H9 (cell line): ENCODE results near the gene SEMA3C. TPM values are rescaled to one million over a fixed set of nuclear protein-coding genes. Genes with fewer than 3 reads are reported as not detected.

Source experiments
- DNase-seq: peaks from one replicate; pipeline ENCODE4 v3.0.0-alpha.2; 2017
- H2AFZ ChIP-seq: one replicate; pipeline ENCODE4 v1.6.1; 2013; ENCODE audit warnings: mild to moderate bottlenecking, low read length, control low read depth, moderate library complexity
- H2AK5ac ChIP-seq: 2 replicates; pipeline ENCODE4 v1.6.1; 2013; ENCODE audit warnings: low read length, control low read depth, mixed read lengths; ENCODE audit not compliant: insufficient read length
- H2BK120ac ChIP-seq: one replicate; pipeline ENCODE4 v1.6.1; 2013; ENCODE audit warnings: low read depth, mild to moderate bottlenecking, low read length, control low read depth, inconsistent platforms; ENCODE audit not compliant: poor library complexity, severe bottlenecking
- H2BK12ac ChIP-seq: 2 replicates; pipeline ENCODE4 v1.6.1; 2013; ENCODE audit warnings: low read length, control low read depth, mixed read lengths, low read depth; ENCODE audit not compliant: insufficient read length
- H2BK15ac ChIP-seq: 2 replicates; pipeline ENCODE4 v1.6.1; 2013; ENCODE audit warnings: low read depth, low read length, control low read depth
- H2BK20ac ChIP-seq: one replicate; pipeline ENCODE4 v1.6.1; 2013; ENCODE audit warnings: low read depth, mild to moderate bottlenecking, low read length, control low read depth, inconsistent platforms; ENCODE audit not compliant: poor library complexity, severe bottlenecking
- H2BK5ac ChIP-seq: 2 replicates; pipeline ENCODE4 v1.6.1; 2013; ENCODE audit warnings: low read length, control low read depth, mixed read lengths; ENCODE audit not compliant: insufficient read length
- H3K14ac ChIP-seq: 2 replicates; pipeline ENCODE4 v1.6.1; 2013; ENCODE audit warnings: low read length, control low read depth; ENCODE audit not compliant: insufficient read depth
- H3K18ac ChIP-seq: 2 replicates; pipeline ENCODE4 v1.6.1; 2013; ENCODE audit warnings: low read depth, mild to moderate bottlenecking, mixed read lengths, low read length, control low read depth; ENCODE audit not compliant: insufficient read length
- H3K23ac ChIP-seq: 2 replicates; pipeline ENCODE4 v1.6.1; 2013; ENCODE audit warnings: low read length, control low read depth, mixed read lengths, low read depth; ENCODE audit not compliant: insufficient read length
- H3K23me2 ChIP-seq: 2 replicates; pipeline ENCODE4 v1.6.1; 2013; ENCODE audit warnings: low read depth, mild to moderate bottlenecking, mixed read lengths, low read length, control low read depth; ENCODE audit not compliant: insufficient read length, poor library complexity, severe bottlenecking
- H3K27ac ChIP-seq: 2 replicates; pipeline ENCODE4 v1.5.1; 2013; ENCODE audit warnings: low read length, control low read depth, mixed read lengths, low read depth; ENCODE audit not compliant: insufficient read length
- H3K27me3 ChIP-seq: 2 replicates; pipeline ENCODE4 v1.6.1; 2013; ENCODE audit warnings: low read length, control low read depth, inconsistent platforms; ENCODE audit not compliant: insufficient read depth
- H3K4ac ChIP-seq: 2 replicates; pipeline ENCODE4 v1.6.1; 2013; ENCODE audit warnings: low read depth, mild to moderate bottlenecking, control low read depth, inconsistent platforms, low read length, moderate library complexity
- H3K4me1 ChIP-seq: 2 replicates; pipeline ENCODE4 v1.6.1; 2013; ENCODE audit warnings: low read length, control low read depth, inconsistent platforms; ENCODE audit not compliant: insufficient read depth
- H3K4me2 ChIP-seq: 2 replicates; pipeline ENCODE4 v1.6.1; 2013; ENCODE audit warnings: low read length, control low read depth, mixed read lengths; ENCODE audit not compliant: insufficient read length, insufficient read depth
- H3K56ac ChIP-seq: 2 replicates; pipeline ENCODE4 v1.6.1; 2013; ENCODE audit warnings: low read depth, mild to moderate bottlenecking, mixed read lengths, low read length, control low read depth; ENCODE audit not compliant: insufficient read length
- H3K79me1 ChIP-seq: 2 replicates; pipeline ENCODE4 v1.6.1; 2013; ENCODE audit warnings: low read depth, mild to moderate bottlenecking, moderate library complexity, low read length, control low read depth, inconsistent platforms; ENCODE audit not compliant: insufficient read depth, poor library complexity, severe bottlenecking
- H3K79me2 ChIP-seq: 2 replicates; pipeline ENCODE4 v1.6.1; 2013; ENCODE audit warnings: low read length, control low read depth, inconsistent platforms; ENCODE audit not compliant: insufficient read depth
- H3K9ac ChIP-seq: 2 replicates; pipeline ENCODE4 v1.6.1; 2013; ENCODE audit warnings: low read length, control low read depth, mixed read lengths; ENCODE audit not compliant: insufficient read length; ENCODE audit errors: extremely low read depth
- H3K9me3 ChIP-seq: one replicate; pipeline ENCODE4 v1.6.1; 2013; ENCODE audit warnings: low read depth, low read length, inconsistent platforms; ENCODE audit not compliant: control insufficient read depth
- H3T11ph ChIP-seq: one replicate; pipeline ENCODE4 v1.6.1; 2013; ENCODE audit warnings: mild to moderate bottlenecking, low read length, control low read depth, inconsistent platforms
- H4K20me1 ChIP-seq: one replicate; pipeline ENCODE4 v1.6.1; 2013; ENCODE audit not compliant: control insufficient read depth, insufficient read length, insufficient read depth
- H4K5ac ChIP-seq: 2 replicates; pipeline ENCODE4 v1.6.1; 2013; ENCODE audit warnings: low read depth, mild to moderate bottlenecking, mixed read lengths, low read length, control low read depth; ENCODE audit not compliant: insufficient read length
- H4K8ac ChIP-seq: replicated peaks from 2 replicates; pipeline ENCODE4 v1.6.1; 2013; ENCODE audit warnings: low read length, control low read depth, mixed read lengths, low read depth; ENCODE audit not compliant: insufficient read length
- H4K91ac ChIP-seq: 2 replicates; pipeline ENCODE4 v1.6.1; 2013; ENCODE audit warnings: low read depth, mild to moderate bottlenecking, moderate library complexity, mixed read lengths, low read length, control low read depth; ENCODE audit not compliant: insufficient read length
- H3K27ac Mint-ChIP-seq, 3 experiments: 2 replicates in 2 of 3; 3 replicates in 1 of 3; pipeline ENCODE4 v1.8.0; 2020 to 2021; ENCODE audit warnings: mixed read lengths in 3 of 3, mild to moderate bottlenecking in 1 of 3, moderate library complexity in 1 of 3
- H3K27me3 Mint-ChIP-seq: 2 replicates; pipeline ENCODE4 v1.8.0; 2021; ENCODE audit warnings: low read depth, mild to moderate bottlenecking, moderate library complexity, mixed read lengths
- H3K36me3 Mint-ChIP-seq, 3 experiments: 2 replicates in 2 of 3; 3 replicates in 1 of 3; pipeline ENCODE4 v1.8.0; 2020 to 2021; ENCODE audit warnings: low read depth in 3 of 3, mixed read lengths in 3 of 3; ENCODE audit not compliant: insufficient read depth in 1 of 3
- H3K4me1 Mint-ChIP-seq, 2 experiments: 2 replicates each; pipeline ENCODE4 v1.8.0; 2020; ENCODE audit warnings: mixed read lengths in 2 of 2
- H3K4me3 Mint-ChIP-seq, 2 experiments: 2 replicates in 1 of 2; 3 replicates in 1 of 2; pipeline ENCODE4 v1.8.0; 2020 to 2021; ENCODE audit warnings: mild to moderate bottlenecking in 2 of 2, mixed read lengths in 2 of 2, moderate library complexity in 1 of 2
- H3K9me3 Mint-ChIP-seq, 2 experiments: 2 replicates in 1 of 2; 3 replicates in 1 of 2; pipeline ENCODE4 v1.8.0; 2020; ENCODE audit warnings: mild to moderate bottlenecking in 2 of 2, mixed read lengths in 2 of 2, moderate library complexity in 1 of 2
- CTCF ChIP-seq: fragments of 200-600 bp; sonication (generic); conservative IDR thresholded peaks from 3 replicates; pipeline ENCODE4 v1.8.0; 2021; ENCODE audit warnings: antibody characterized with exemption, mild to moderate bottlenecking
- WGBS: extraction: QIAGEN DNeasy Blood & Tissue Kit; methylation state at CpG from one replicate; pipeline ENCODE4 v1.1.7; 2013; ENCODE audit warnings: missing lambda C conversion rate, low lambda C conversion rate, mixed read lengths; ENCODE audit not compliant: insufficient read length; ENCODE audit errors: extremely low coverage; 5-methylcytosine and 5-hydroxymethylcytosine counted together
- total RNA-seq: library from RNA; stranded (reverse); gene quantifications from 2 replicates; pipeline ENCODE4 v1.2.1, GENCODE V29; 2021

The SEMA3C gene
- total RNA-seq, 1 experiment from 2014 or later: 1.6 TPM

GRCh38 chr7:80902716-80903308, 16.0 kb downstream of the SEMA3C start:
- no peak overlapping the region for H4K91ac ChIP-seq
- no peak overlapping the region for H3K14ac ChIP-seq
- H2BK12ac ChIP-seq: no peak overlapping the region
- no peak overlapping the region for H2AFZ ChIP-seq
- H3K4me1 ChIP-seq: no peaks in the 10 kb centered on the region
- Mint-ChIP-seq H3K36me3 (no peaks in the 10 kb centered on the region), H3K27me3 (no peaks in the 10 kb centered on the region), H3K4me1 (peaks cover 4 to 14% of the 10 kb centered on the region in 2 experiments), H3K27ac (no peak overlapping the region), H3K9me3 (no peaks in the 10 kb centered on the region), H3K4me3 (no peak overlapping the region)
- no CpG with 5 or more reads among the region's 6 CpGs for WGBS
- H3K27me3 ChIP-seq: no peaks in the 10 kb centered on the region
- H4K8ac ChIP-seq: no peak overlapping the region
- no peak overlapping the region for H3K27ac ChIP-seq
- H3K23me2 ChIP-seq: no peaks in the 10 kb centered on the region
- no peak overlapping the region for H3K4me2 ChIP-seq
- TF ChIP-seq CTCF: no peak
- no peaks in the 10 kb centered on the region for H3K9me3 ChIP-seq
- no peaks in the 10 kb centered on the region for H4K20me1 ChIP-seq
- no peak overlapping the region for H4K5ac ChIP-seq
- no peak overlapping the region for H2BK15ac ChIP-seq
- no peak overlapping the region for H3K18ac ChIP-seq
- no peak overlapping the region for H2BK20ac ChIP-seq
- no peak overlapping the region for H3T11ph ChIP-seq
- H3K9ac ChIP-seq: no peak overlapping the region
- H3K79me2 ChIP-seq: no peaks in the 10 kb centered on the region
- H2BK5ac ChIP-seq: no peak overlapping the region
- no peak overlapping the region for H3K23ac ChIP-seq
- no peak overlapping the region for H2BK120ac ChIP-seq
- no peak overlapping the region for H3K4ac ChIP-seq
- no peak overlapping the region for H2AK5ac ChIP-seq
- no peaks in the 10 kb centered on the region for H3K79me1 ChIP-seq
- no peak overlapping the region for H3K56ac ChIP-seq
- DNase-seq: no peak
